ENCODE results near the gene MMADHC. TPM values are rescaled to one million over a fixed set of nuclear protein-coding genes. Genes with fewer than 3 reads are reported as not detected.

MMADHC gene
- total RNA-seq, 1 experiment from 2014 or later: 149 TPM

- no peak overlapping the region for H2BK120ac ChIP-seq (ENCODE audit: low read depth, low read length, poor library complexity, severe bottlenecking)
These were observed 19.4 kb downstream of the MMADHC start for GRCh38 chr2:149568138-149568537.

More at GRCh38 chr2:149568138-149568537, 19.4 kb downstream of the MMADHC start:
- H4K20me1 ChIP-seq (ENCODE audit: control insufficient read depth, insufficient read depth, insufficient read length): no peaks in the 10 kb centered on the region
- Mint-ChIP-seq H3K4me1 (no peaks in the 10 kb centered on the region), H3K27ac (no peak overlapping the region), H3K27me3 (ENCODE audit: low read depth) (no peaks in the 10 kb centered on the region; the same call in 1 of the 2 replicates), H3K36me3 (ENCODE audit: insufficient read depth in 1 of 3, low read depth in 3 of 3) (peaks cover 11 to 40% (median 37%) of the 10 kb centered on the region in 3 experiments; a peak in 6 of 7 replicates), H3K4me3 (no peak overlapping the region), H3K9me3 (no peaks in the 10 kb centered on the region)
- H4K5ac ChIP-seq (ENCODE audit: insufficient read length, low read depth, low read length): no peak overlapping the region
- H2AFZ ChIP-seq (ENCODE audit: low read length): no peak overlapping the region
- no peak overlapping the region for H2AK5ac ChIP-seq (ENCODE audit: insufficient read length, low read length)
- TF ChIP-seq CTCF (conservative IDR thresholded peaks at IDR 0.05): no peak
- no peak overlapping the region for H3K4me2 ChIP-seq (ENCODE audit: insufficient read depth, insufficient read length, low read length)
- no peaks in the 10 kb centered on the region for H3K79me1 ChIP-seq (ENCODE audit: insufficient read depth, low read depth, low read length, poor library complexity, severe bottlenecking)
- H3K9ac ChIP-seq (ENCODE audit: extremely low read depth, insufficient read length, low read length): no peak overlapping the region
- no peaks in the 10 kb centered on the region for H3K23me2 ChIP-seq (ENCODE audit: insufficient read length, low read depth, low read length, poor library complexity, severe bottlenecking)
- WGBS (ENCODE audit: extremely low coverage, insufficient read length, low lambda C conversion rate): no CpG with 5 or more reads among the region's 3 CpGs
- H3T11ph ChIP-seq (ENCODE audit: low read length): no peak overlapping the region
- H3K4ac ChIP-seq (ENCODE audit: low read depth, low read length): no peak overlapping the region
- DNase-seq: no peak
- H4K91ac ChIP-seq (ENCODE audit: insufficient read length, low read depth, low read length): no peak overlapping the region
- no peak overlapping the region for H2BK5ac ChIP-seq (ENCODE audit: insufficient read length, low read length)
- no peak overlapping the region for H3K14ac ChIP-seq (ENCODE audit: insufficient read depth, low read length)
- H3K18ac ChIP-seq (ENCODE audit: insufficient read length, low read depth, low read length): no peak overlapping the region
- no peak overlapping the region for H3K56ac ChIP-seq (ENCODE audit: insufficient read length, low read depth, low read length)
- no peak overlapping the region for H2BK20ac ChIP-seq (ENCODE audit: low read depth, low read length, poor library complexity, severe bottlenecking)
- H3K23ac ChIP-seq (ENCODE audit: insufficient read length, low read depth, low read length): no peak overlapping the region
- H2BK12ac ChIP-seq (ENCODE audit: insufficient read length, low read depth, low read length): no peak overlapping the region
- H3K79me2 ChIP-seq (ENCODE audit: insufficient read depth, low read length): no peaks in the 10 kb centered on the region
- no peak overlapping the region for H2BK15ac ChIP-seq (ENCODE audit: low read depth, low read length)
- H3K4me1 ChIP-seq (ENCODE audit: insufficient read depth, low read length): no peaks in the 10 kb centered on the region
- H3K9me3 ChIP-seq (ENCODE audit: control insufficient read depth, low read depth, low read length): no peaks in the 10 kb centered on the region
- H3K27ac ChIP-seq (ENCODE audit: insufficient read length, low read depth, low read length): no peak overlapping the region
- no peak overlapping the region for H4K8ac ChIP-seq (replicated peaks; ENCODE audit: insufficient read length, low read depth, low read length)
- H3K27me3 ChIP-seq (ENCODE audit: insufficient read depth, low read length): no peaks in the 10 kb centered on the region

Data from H9 (cell line).